OCI-LY3 (cell line): ENCODE measurements around the gene CHSY3.

ENCODE experiments used
- H2AFZ ChIP-seq: fragments of 200-600, 300-600 bp; shearing (Covaris generic); 2 replicates; pipeline ENCODE4 v1.6.0; 2014; ENCODE audit warnings: antibody characterized with exemption, low read depth, low read length
- H3K27ac ChIP-seq: fragments of 200-600, 300-600 bp; sonication (generic); 2 replicates; pipeline ENCODE4 v1.5.1; 2014; ENCODE audit warnings: mild to moderate bottlenecking, low read length, moderate library complexity, mixed read lengths
- H3K27me3 ChIP-seq: fragments of 200-600, 300-600 bp; sonication (generic); 2 replicates; pipeline ENCODE4 v1.6.1; 2014; ENCODE audit warnings: low read depth, low read length, mixed read lengths
- H3K36me3 ChIP-seq: fragments of 200-600, 300-600 bp; sonication (generic); replicated peaks from 2 replicates; pipeline ENCODE3; 2014; ENCODE audit warnings: low read depth, low read length, mixed read lengths
- H3K4me1 ChIP-seq: fragments of 300-600, 200-600 bp; sonication (generic); 2 replicates; pipeline ENCODE4 v1.6.1; 2014; ENCODE audit warnings: low read length, mixed read lengths
- H3K4me2 ChIP-seq: fragments of 200-600, 300-600 bp; sonication (generic); 2 replicates; pipeline ENCODE4 v1.6.1; 2014; ENCODE audit warnings: low read length, mixed read lengths
- H3K4me3 ChIP-seq: fragments of 300-600, 200-600 bp; sonication (generic); 2 replicates; pipeline ENCODE4 v1.5.1; 2014; ENCODE audit warnings: antibody characterized with exemption, mild to moderate bottlenecking, low read length, moderate library complexity
- H3K79me2 ChIP-seq: fragments of 300-600, 200-600 bp; shearing (Covaris generic); 2 replicates; pipeline ENCODE4 v1.6.1; 2014; ENCODE audit warnings: mild to moderate bottlenecking, low read length, mixed read lengths
- H3K9ac ChIP-seq: fragments of 300-600, 200-600 bp; shearing (Covaris generic); 2 replicates; pipeline ENCODE4 v1.6.0; 2014; ENCODE audit warnings: mild to moderate bottlenecking, low read length, moderate library complexity
- H3K9me3 ChIP-seq: fragments of 200-600, 300-600 bp; shearing (Covaris generic); 2 replicates; pipeline ENCODE4 v1.6.1; 2014; ENCODE audit warnings: low read length, mixed read lengths; ENCODE audit not compliant: insufficient read depth
- H4K20me1 ChIP-seq: fragments of 200-600, 300-600 bp; sonication (generic); 2 replicates; pipeline ENCODE4 v1.6.1; 2016; ENCODE audit warnings: low read length, mixed read lengths; ENCODE audit not compliant: insufficient read depth
- CTCF ChIP-seq: fragments of 200-600, 300-600 bp; sonication (generic); IDR thresholded peaks from 2 replicates; pipeline ENCODE4 v1.5.1; 2014; ENCODE audit warnings: antibody characterized with exemption, low read length, low read depth
- EZH2phosphoT487 ChIP-seq: fragments of 200-600 bp; shearing (Covaris generic); IDR thresholded peaks from 2 replicates; pipeline ENCODE4 v1.6.1; 2018; ENCODE audit warnings: antibody characterized with exemption, mixed run types, low read depth

Gene CHSY3

GRCh38 chr5:130090569-130091270, 186.5 kb downstream of the CHSY3 start:
- H3K27me3 ChIP-seq = no peaks in the 10 kb centered on the region
- H3K4me2 ChIP-seq = no peak overlapping the region
- no peak overlapping the region for H3K9ac ChIP-seq
- H3K27ac ChIP-seq = no peak overlapping the region
- no peak overlapping the region for H2AFZ ChIP-seq
- H3K9me3 ChIP-seq = no peaks in the 10 kb centered on the region
- no peak overlapping the region for H3K4me3 ChIP-seq
- H4K20me1 ChIP-seq = no peaks in the 10 kb centered on the region
- H3K36me3 ChIP-seq = no peaks in the 10 kb centered on the region
- no peaks in the 10 kb centered on the region for H3K79me2 ChIP-seq
- TF ChIP-seq CTCF = no peak
- no peak for TF ChIP-seq EZH2phosphoT487
- peaks cover 8% of the 10 kb centered on the region for H3K4me1 ChIP-seq

GRCh38 chr5:130092991-130093390, 188.7 kb downstream of the CHSY3 start:
- Histone ChIP-seq H3K9ac (no peak overlapping the region), H4K20me1 (no peaks in the 10 kb centered on the region), H3K27me3 (no peaks in the 10 kb centered on the region), H3K79me2 (no peaks in the 10 kb centered on the region), H3K9me3 (no peaks in the 10 kb centered on the region), H3K4me2 (no peak overlapping the region), H3K4me1 (peaks cover 10% of the 10 kb centered on the region), H3K36me3 (no peaks in the 10 kb centered on the region), H2AFZ (no peak overlapping the region), H3K27ac (no peak overlapping the region), H3K4me3 (no peak overlapping the region)
- TF ChIP-seq EZH2phosphoT487 (no peak), CTCF (no peak)

- Histone ChIP-seq H3K4me3 (no peak overlapping the region), H3K9me3 (no peaks in the 10 kb centered on the region), H3K27me3 (no peaks in the 10 kb centered on the region), H3K9ac (no peak overlapping the region), H3K79me2 (no peaks in the 10 kb centered on the region), H3K4me2 (no peak overlapping the region), H3K36me3 (no peaks in the 10 kb centered on the region), H3K4me1 (peaks cover 10% of the 10 kb centered on the region), H3K27ac (no peak overlapping the region), H2AFZ (no peak overlapping the region), H4K20me1 (no peaks in the 10 kb centered on the region)
- TF ChIP-seq CTCF = no peak
- no peak for TF ChIP-seq EZH2phosphoT487
Observed at GRCh38 chr5:130096483-130096882, 192.2 kb downstream of the CHSY3 start.

- Histone ChIP-seq H3K9ac (no peak overlapping the region), H3K9me3 (no peaks in the 10 kb centered on the region), H3K4me3 (no peak overlapping the region), H3K4me2 (no peak overlapping the region), H3K4me1 (peaks cover 10% of the 10 kb centered on the region), H3K27me3 (no peaks in the 10 kb centered on the region), H3K36me3 (no peaks in the 10 kb centered on the region), H3K79me2 (no peaks in the 10 kb centered on the region), H3K27ac (no peak overlapping the region), H2AFZ (no peak overlapping the region), H4K20me1 (no peaks in the 10 kb centered on the region)
- TF ChIP-seq EZH2phosphoT487 = no peak
- TF ChIP-seq CTCF = no peak
Observed at GRCh38 chr5:130099008-130099407, 194.7 kb downstream of the CHSY3 start.
